HL-60 (cell line): Measurements from ENCODE around the gene FAM169A.
"Not testable (repeated sequence)": the region's sequence is repeated elsewhere in the genome, so short reads cannot be mapped to it uniquely, and the experiment has no call there.

Experiments
- CTCF ChIP-seq: IDR thresholded peaks from one replicate; pipeline ENCODE4 v1.5.1; 2011; ENCODE audit warnings: low read length, control low read depth, inconsistent platforms; ENCODE audit not compliant: insufficient read depth
- GABPA ChIP-seq: IDR thresholded peaks from 2 replicates; pipeline ENCODE4 v1.6.1; 2012; ENCODE audit warnings: low read depth
- REST ChIP-seq: IDR thresholded peaks from 2 replicates; pipeline ENCODE4 v1.6.1; 2012; ENCODE audit warnings: low read depth; ENCODE audit not compliant: insufficient replicate concordance

- TF ChIP-seq CTCF, GABPA, REST: not testable (repeated sequence)
Observed at GRCh38 chr5:74908237-74908636, 42.0 kb upstream of the FAM169A start.
